22Rv1 (cell line): ENCODE data around the gene F12.

ENCODE experiments used
- ZFX ChIP-seq: fragments of 450-650 bp; IDR thresholded peaks from 2 replicates; pipeline ENCODE4 v1.6.1; 2017; ENCODE audit warnings: antibody characterized with exemption, borderline replicate concordance
- TF ChIP-seq, protein P1 (sequence below): fragments of 450-650 bp; IDR thresholded peaks from 2 replicates; pipeline ENCODE4 v1.5.1; 2017; ENCODE audit warnings: mild to moderate bottlenecking

DNA sequence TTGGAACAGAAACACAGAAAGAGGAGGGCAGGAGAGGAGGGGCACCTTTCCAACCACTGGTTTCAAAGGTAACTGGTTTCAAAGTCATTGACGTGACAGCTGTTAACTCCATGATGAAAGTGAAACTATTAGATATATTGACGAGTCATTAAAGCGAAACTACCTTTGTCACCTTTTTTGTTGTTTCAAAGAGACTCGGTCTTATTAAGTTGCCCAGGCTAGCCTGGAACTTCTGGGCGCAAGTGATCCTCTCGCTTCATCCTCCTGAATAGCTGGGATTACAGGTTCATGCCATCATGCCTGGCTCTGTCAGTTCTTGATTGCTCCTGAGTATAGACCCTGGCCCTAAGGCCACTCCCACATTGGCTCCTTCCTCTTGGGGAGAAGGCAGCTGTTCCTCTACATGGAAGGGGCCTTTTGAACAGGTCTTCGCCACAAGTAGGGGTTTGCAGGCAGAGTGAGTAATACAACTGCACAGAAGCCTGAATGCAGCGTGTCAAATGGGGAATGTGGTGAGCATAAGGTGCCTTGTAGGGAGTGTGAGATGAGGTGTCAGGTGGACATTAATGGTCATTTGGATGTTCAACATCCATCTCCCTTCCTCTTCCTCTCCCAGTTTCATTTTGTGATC, 3.4 kb upstream of the F12 start:
- TF ChIP-seq, protein P1, sequence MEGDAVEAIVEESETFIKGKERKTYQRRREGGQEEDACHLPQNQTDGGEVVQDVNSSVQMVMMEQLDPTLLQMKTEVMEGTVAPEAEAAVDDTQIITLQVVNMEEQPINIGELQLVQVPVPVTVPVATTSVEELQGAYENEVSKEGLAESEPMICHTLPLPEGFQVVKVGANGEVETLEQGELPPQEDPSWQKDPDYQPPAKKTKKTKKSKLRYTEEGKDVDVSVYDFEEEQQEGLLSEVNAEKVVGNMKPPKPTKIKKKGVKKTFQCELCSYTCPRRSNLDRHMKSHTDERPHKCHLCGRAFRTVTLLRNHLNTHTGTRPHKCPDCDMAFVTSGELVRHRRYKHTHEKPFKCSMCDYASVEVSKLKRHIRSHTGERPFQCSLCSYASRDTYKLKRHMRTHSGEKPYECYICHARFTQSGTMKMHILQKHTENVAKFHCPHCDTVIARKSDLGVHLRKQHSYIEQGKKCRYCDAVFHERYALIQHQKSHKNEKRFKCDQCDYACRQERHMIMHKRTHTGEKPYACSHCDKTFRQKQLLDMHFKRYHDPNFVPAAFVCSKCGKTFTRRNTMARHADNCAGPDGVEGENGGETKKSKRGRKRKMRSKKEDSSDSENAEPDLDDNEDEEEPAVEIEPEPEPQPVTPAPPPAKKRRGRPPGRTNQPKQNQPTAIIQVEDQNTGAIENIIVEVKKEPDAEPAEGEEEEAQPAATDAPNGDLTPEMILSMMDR, result no peak
- TF ChIP-seq ZFX, result no peak
